ENCODE results near the gene ITPK1. TPM values are rescaled to one million over a fixed set of nuclear protein-coding genes. Genes with fewer than 3 reads are reported as not detected.

ITPK1 gene
- total and polyA plus RNA-seq, 10 of the 15 experiments (the other 5 are each of a cell fraction or from before 2014, with no cell fraction given), result 1.3 to 73.2 (median 27.0) TPM

GRCh38 chr14:93136009-93136408, 20.3 kb upstream of the ITPK1 start:
- Histone ChIP-seq H3K4me1 (ENCODE audit: control insufficient read depth, insufficient read depth, low read length) (no peaks in the 10 kb centered on the region), H3K4me3 (no peak overlapping the region), H3K9ac (ENCODE audit: control insufficient read depth, insufficient read depth, low read length) (no peak overlapping the region), H3K27me3 (replicated peaks in 1 of 2; ENCODE audit: control insufficient read depth in 2 of 2, insufficient read depth in 2 of 2, low read length in 1 of 2) (no peaks in the 10 kb centered on the region), H4K20me1 (ENCODE audit: control insufficient read depth, insufficient read depth) (no peaks in the 10 kb centered on the region), H3K9me3 (replicated peaks; ENCODE audit: control insufficient read depth, insufficient read depth, low read length) (no peaks in the 10 kb centered on the region), H2AFZ (ENCODE audit: control insufficient read depth, low read depth, low read length) (no peak overlapping the region), H3K4me2 (ENCODE audit: control insufficient read depth, insufficient read depth) (no peak overlapping the region), H3K79me2 (ENCODE audit: control insufficient read depth, insufficient read depth, low read length) (no peaks in the 10 kb centered on the region), H3K36me3 (ENCODE audit: control insufficient read depth in 2 of 2, insufficient read depth in 2 of 2, low read length in 1 of 2) (no peaks in the 10 kb centered on the region), H3K27ac (ENCODE audit: control insufficient read depth, insufficient read depth) (no peak overlapping the region)
- no peak for ATAC-seq
- BruUV-seq (replicated peaks), result no TSS peak
- intact Hi-C loops (cut with micrococcal nuclease; ENCODE audit: unreplicated experiment), result no loop called here
- in situ Hi-C loops (cut with MboI), result loop anchor here (5.0 kb wide), 1 partner anchor 184 kb away; no protein-coding TSS in a partner anchor
- SMC1A ChIA-PET (ENCODE audit: uncharacterized antibody, unreplicated experiment), result interaction anchor here (1.1 to 3.6 kb wide), 2 partner anchors 10 to 23 kb away, joined by 5 to 20 read pairs; no protein-coding TSS in a partner anchor
- TF ChIP-seq ZNF384 (IDR thresholded peaks at IDR 0.05; ENCODE audit: borderline replicate concordance, low read depth, low read length) (0 out of 2 replicates have a peak, but pooled peaks have one; percentile 13), ZNF622 (IDR thresholded peaks at IDR 0.05) (no peak), GATAD2B (conservative IDR thresholded peaks at IDR 0.05; ENCODE audit: low read depth) (no peak), CTCF (IDR thresholded peaks at IDR 0.05 in 2 of 3, conservative IDR thresholded peaks at IDR 0.05 in 1 of 3; ENCODE audit: control insufficient read depth in 2 of 3, extremely low read depth in 1 of 3, insufficient read depth in 1 of 3, low read depth in 3 of 3, low read length in 3 of 3) (no peak), ZZZ3 (IDR thresholded peaks at IDR 0.05; ENCODE audit: control insufficient read depth, insufficient read length, low read depth) (no peak)
- CTCF ChIA-PET, result interaction anchor here (0.7 to 12.8 kb wide), 3 partner anchors 22 to 184 kb away, joined by 3 to 287 read pairs (median 6); partner anchors contain the start of gene ITPK1
- WGBS (ENCODE audit: insufficient coverage, insufficient replicate concordance, low lambda C conversion rate, missing lambda C conversion rate), result 55% methylated on average over 8 of the region's 8 CpGs
- RAD21 ChIA-PET (ENCODE audit: unreplicated experiment), result interaction anchor here (0.5 to 12.3 kb wide), 2 partner anchors 22 to 79 kb away, joined by 3 to 163 read pairs; partner anchors contain the start of gene ITPK1
- no peak for FAIRE-seq
- no peak for DNase-seq (ENCODE audit: low read depth, low spot score)
- POLR2A ChIA-PET, result no interaction called here

All from GM12878 (cell line).